Large intestine (tissue), 3 donors: ENCODE measurements around the gene NSL1. TPM values are rescaled to one million over a fixed set of nuclear protein-coding genes. Genes with fewer than 3 reads are reported as not detected.

Source experiments
- DNase-seq, 2 donors: peaks; one replicate each; pipeline versions ENCODE4 v3.0.0 to v3.0.0-alpha.2; 2013
- H3K27ac ChIP-seq: one replicate; pipeline ENCODE4 v1.5.1; 2013; ENCODE audit warnings: low read length
- H3K27me3 ChIP-seq: 2 replicates; pipeline ENCODE4 v1.6.1; 2013; ENCODE audit warnings: low read length; ENCODE audit not compliant: control insufficient read depth, insufficient read depth
- H3K36me3 ChIP-seq: 2 replicates; pipeline ENCODE4 v1.6.1; 2013; ENCODE audit warnings: low read length; ENCODE audit not compliant: control insufficient read depth, insufficient read depth
- H3K4me1 ChIP-seq: one replicate; pipeline ENCODE4 v1.6.1; 2013; ENCODE audit warnings: low read length; ENCODE audit not compliant: control insufficient read depth, insufficient read depth
- H3K4me3 ChIP-seq: one replicate; pipeline ENCODE4 v1.5.1; 2013; ENCODE audit warnings: low read length
- H3K9me3 ChIP-seq: one replicate; pipeline ENCODE4 v1.6.1; 2013; ENCODE audit warnings: mild to moderate bottlenecking, low read depth, low read length, moderate library complexity; ENCODE audit not compliant: control insufficient read depth
- WGBS: methylation state at CpG from one replicate; pipeline ENCODE4 v1.1.5; 2013; ENCODE audit warnings: low lambda C conversion rate; ENCODE audit not compliant: insufficient coverage; 5-methylcytosine and 5-hydroxymethylcytosine counted together
- polyA plus RNA-seq: library from polyadenylated mRNA; unstranded; fragments of 120-200 nt; gene quantifications from one replicate; pipeline ENCODE4 v1.2.1, GENCODE V29; 2013

Gene NSL1
- polyA plus RNA-seq, 1 donor = 34.6 TPM

- DNase-seq = no peak
- no peak overlapping the region for H3K4me3 ChIP-seq
- H3K27me3 ChIP-seq = no peaks in the 10 kb centered on the region
- no peaks in the 10 kb centered on the region for H3K9me3 ChIP-seq
- H3K36me3 ChIP-seq = no peaks in the 10 kb centered on the region
- WGBS = no CpG with 5 or more reads among the region's 3 CpGs
- no peaks in the 10 kb centered on the region for H3K4me1 ChIP-seq
- no peak overlapping the region for H3K27ac ChIP-seq
Measured at GRCh38 chr1:212752934-212753497, 38.6 kb downstream of the NSL1 start.

- H3K4me1 ChIP-seq = no peaks in the 10 kb centered on the region
- no peak overlapping the region for H3K4me3 ChIP-seq
- no peaks in the 10 kb centered on the region for H3K27me3 ChIP-seq
- no peak for DNase-seq
- H3K9me3 ChIP-seq = no peaks in the 10 kb centered on the region
- no CpG with 5 or more reads among the region's 3 CpGs for WGBS
- H3K36me3 ChIP-seq = no peaks in the 10 kb centered on the region
- H3K27ac ChIP-seq = no peak overlapping the region
Measured at GRCh38 chr1:212752252-212752933, 39.2 kb downstream of the NSL1 start.

- H3K27ac ChIP-seq = no peak overlapping the region
- H3K36me3 ChIP-seq = no peaks in the 10 kb centered on the region
- H3K4me1 ChIP-seq = no peaks in the 10 kb centered on the region
- H3K9me3 ChIP-seq = no peaks in the 10 kb centered on the region
- DNase-seq = peak; percentile 31 to 56
- H3K4me3 ChIP-seq = no peak overlapping the region
- H3K27me3 ChIP-seq = no peaks in the 10 kb centered on the region
- 80% methylated on average over 2 of the region's 4 CpGs for WGBS
Measured at GRCh38 chr1:212749821-212750535, 41.6 kb downstream of the NSL1 start.

- Histone ChIP-seq H3K4me3 (no peak overlapping the region), H3K27me3 (no peaks in the 10 kb centered on the region), H3K36me3 (peaks cover 2% of the 10 kb centered on the region), H3K9me3 (peaks cover 4% of the 10 kb centered on the region), H3K4me1 (no peaks in the 10 kb centered on the region), H3K27ac (no peak overlapping the region)
- 86% methylated on average over 1 of the region's 3 CpGs for WGBS
- no peak for DNase-seq
Measured at GRCh38 chr1:212746546-212746945, 45.0 kb downstream of the NSL1 start.

- H3K27me3 ChIP-seq = no peaks in the 10 kb centered on the region
- no peak for DNase-seq
- no peak overlapping the region for H3K27ac ChIP-seq
- H3K9me3 ChIP-seq = peaks cover 4% of the 10 kb centered on the region
- no peaks in the 10 kb centered on the region for H3K4me1 ChIP-seq
- no peak overlapping the region for H3K4me3 ChIP-seq
- H3K36me3 ChIP-seq = peaks cover 2% of the 10 kb centered on the region
Measured at GRCh38 chr1:212745303-212745702, 46.3 kb downstream of the NSL1 start.

GRCh38 chr1:212743901-212744475, 47.6 kb downstream of the NSL1 start:
- Histone ChIP-seq H3K27ac (no peak overlapping the region), H3K36me3 (peaks cover 2% of the 10 kb centered on the region), H3K4me1 (no peaks in the 10 kb centered on the region), H3K9me3 (peaks cover 4% of the 10 kb centered on the region), H3K27me3 (no peaks in the 10 kb centered on the region), H3K4me3 (no peak overlapping the region)
- DNase-seq = no peak
- no CpG with 5 or more reads among the region's 4 CpGs for WGBS

- no peaks in the 10 kb centered on the region for H3K9me3 ChIP-seq
- H3K4me1 ChIP-seq = no peaks in the 10 kb centered on the region
- WGBS = 100% methylated on average over 1 of the region's 1 CpG
- DNase-seq = no peak
- no peaks in the 10 kb centered on the region for H3K27me3 ChIP-seq
- peaks cover 2% of the 10 kb centered on the region for H3K36me3 ChIP-seq
- no peak overlapping the region for H3K4me3 ChIP-seq
- H3K27ac ChIP-seq = no peak overlapping the region
Measured at GRCh38 chr1:212738330-212738729, 53.2 kb downstream of the NSL1 start.

- Histone ChIP-seq H3K4me1 (no peaks in the 10 kb centered on the region), H3K27me3 (no peaks in the 10 kb centered on the region), H3K27ac (no peak overlapping the region), H3K4me3 (no peak overlapping the region), H3K9me3 (no peaks in the 10 kb centered on the region), H3K36me3 (peaks cover 2% of the 10 kb centered on the region)
- no peak for DNase-seq
Measured at GRCh38 chr1:212737559-212737958, 54.0 kb downstream of the NSL1 start.

GRCh38 chr1:212733109-212733508, 58.5 kb downstream of the NSL1 start:
- DNase-seq = no peak
- Histone ChIP-seq H3K4me3 (no peak overlapping the region), H3K9me3 (no peaks in the 10 kb centered on the region), H3K27me3 (no peaks in the 10 kb centered on the region), H3K27ac (no peak overlapping the region), H3K4me1 (peaks cover 11% of the 10 kb centered on the region), H3K36me3 (peaks cover 2% of the 10 kb centered on the region)
- WGBS = no CpG with 5 or more reads among the region's 8 CpGs

- peaks cover 2% of the 10 kb centered on the region for H3K36me3 ChIP-seq
- H3K27me3 ChIP-seq = no peaks in the 10 kb centered on the region
- 100% methylated on average over 1 of the region's 1 CpG for WGBS
- H3K27ac ChIP-seq = no peak overlapping the region
- H3K4me3 ChIP-seq = no peak overlapping the region
- H3K4me1 ChIP-seq = peaks cover 14% of the 10 kb centered on the region
- no peaks in the 10 kb centered on the region for H3K9me3 ChIP-seq
- no peak for DNase-seq
Measured at GRCh38 chr1:212731630-212732029, 59.9 kb downstream of the NSL1 start.
